SK-N-SH treated with all-trans-retinoic acid at 6 μM for 48 hours (cell line): ENCODE measurements around the gene SNIP1.

Source experiments
- CSDC2 ChIP-seq: fragments of 250-450 bp; sonication (Bioruptor Pico); IDR thresholded peaks from 2 replicates; pipeline ENCODE4 v1.5.0; 2020; ENCODE audit warnings: mild to moderate bottlenecking, moderate library complexity
- GLIS3 ChIP-seq: fragments of 250-450 bp; sonication (Bioruptor Pico); IDR thresholded peaks from 2 replicates; pipeline ENCODE4 v1.5.0; 2020; ENCODE audit warnings: mild to moderate bottlenecking, moderate library complexity
- PPARA ChIP-seq: fragments of 250-450 bp; sonication (Bioruptor Pico); IDR thresholded peaks from 2 replicates; pipeline ENCODE4 v1.5.0; 2020; ENCODE audit warnings: mild to moderate bottlenecking, borderline replicate concordance
- ZFP30 ChIP-seq: fragments of 450-650 bp; formaldehyde crosslinking; IDR thresholded peaks from 2 replicates; pipeline ENCODE4 v1.5.0; 2022; ENCODE audit warnings: mild to moderate bottlenecking, moderate library complexity
- ZNF565 ChIP-seq: fragments of 450-650 bp; formaldehyde crosslinking; conservative IDR thresholded peaks from 2 replicates; pipeline ENCODE4 v1.5.0; 2020; ENCODE audit warnings: low read depth, mild to moderate bottlenecking, moderate library complexity
- ZNF8 ChIP-seq: fragments of 450-650 bp; formaldehyde crosslinking; IDR thresholded peaks from 2 replicates; pipeline ENCODE4 v1.5.0; 2020; ENCODE audit warnings: mild to moderate bottlenecking, moderate library complexity
- TF ChIP-seq, protein P1 (sequence below): fragments of 250-450 bp; sonication (Bioruptor Pico); IDR thresholded peaks from 2 replicates; pipeline ENCODE4 v1.8.0; 2021; ENCODE audit warnings: low read depth, mild to moderate bottlenecking, moderate library complexity, borderline replicate concordance

DNA sequence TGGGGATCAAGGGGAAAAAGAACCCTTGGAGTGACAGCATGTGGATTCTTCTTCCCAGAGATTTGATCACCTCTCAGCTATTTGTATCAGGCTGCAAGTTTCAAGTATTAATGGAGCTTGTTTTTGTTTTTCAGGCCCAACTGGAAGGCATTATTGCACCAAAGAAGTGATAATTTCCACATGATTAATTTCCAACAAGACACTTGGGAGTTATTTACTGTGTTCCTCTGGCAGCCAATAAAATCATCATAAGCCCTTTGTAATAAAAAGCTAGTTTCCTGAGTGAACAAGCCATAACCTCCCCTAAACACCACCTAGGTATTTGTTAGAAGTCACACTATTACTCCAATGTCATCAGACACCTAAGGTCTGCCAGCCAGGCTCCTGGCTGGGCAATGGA lies 10.8 kb upstream of the SNIP1 start:
- no peak for TF ChIP-seq ZNF565 (CRISPR knock-in tag)
- TF ChIP-seq PPARA (CRISPR knock-in tag) = no peak
- TF ChIP-seq, protein P1, sequence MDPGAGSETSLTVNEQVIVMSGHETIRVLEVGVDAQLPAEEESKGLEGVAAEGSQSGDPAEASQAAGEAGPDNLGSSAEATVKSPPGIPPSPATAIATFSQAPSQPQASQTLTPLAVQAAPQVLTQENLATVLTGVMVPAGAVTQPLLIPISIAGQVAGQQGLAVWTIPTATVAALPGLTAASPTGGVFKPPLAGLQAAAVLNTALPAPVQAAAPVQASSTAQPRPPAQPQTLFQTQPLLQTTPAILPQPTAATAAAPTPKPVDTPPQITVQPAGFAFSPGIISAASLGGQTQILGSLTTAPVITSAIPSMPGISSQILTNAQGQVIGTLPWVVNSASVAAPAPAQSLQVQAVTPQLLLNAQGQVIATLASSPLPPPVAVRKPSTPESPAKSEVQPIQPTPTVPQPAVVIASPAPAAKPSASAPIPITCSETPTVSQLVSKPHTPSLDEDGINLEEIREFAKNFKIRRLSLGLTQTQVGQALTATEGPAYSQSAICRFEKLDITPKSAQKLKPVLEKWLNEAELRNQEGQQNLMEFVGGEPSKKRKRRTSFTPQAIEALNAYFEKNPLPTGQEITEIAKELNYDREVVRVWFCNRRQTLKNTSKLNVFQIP (CRISPR knock-in tag) = no peak
- TF ChIP-seq GLIS3 (CRISPR knock-in tag) = no peak
- no peak for TF ChIP-seq CSDC2
- TF ChIP-seq ZFP30 (CRISPR knock-in tag) = no peak
- no peak for TF ChIP-seq ZNF8
